Esophagus squamous epithelium (tissue), 5 donors: Measurements from ENCODE around the gene TFDP3. TPM values are rescaled to one million over a fixed set of nuclear protein-coding genes. Genes with fewer than 3 reads are reported as not detected.

ENCODE experiments used
- DNase-seq: peaks from one replicate; lab custom pipeline; 2025; lab: John Stamatoyannopoulos, UW
- H3K27ac ChIP-seq, 4 donors: fragments of 200-600 bp; sonication (generic); one replicate each; pipeline ENCODE4 v1.5.1; 2016 to 2019; ENCODE audit warnings: mild to moderate bottlenecking in 1 of 4
- H3K27me3 ChIP-seq, 4 donors: fragments of 200-600 bp; sonication (generic); 1 replicate in 3 of 4; 2 replicates in 1 of 4; pipeline versions ENCODE4 v1.5.1 to v1.6.0; 2017 to 2021; ENCODE audit warnings: antibody characterized with exemption in 1 of 4
- H3K36me3 ChIP-seq, 3 donors: fragments of 200-600 bp; sonication (generic); one replicate each; pipeline ENCODE4 v1.5.1; 2016 to 2019
- H3K4me1 ChIP-seq, 3 donors: fragments of 200-600 bp; sonication (generic); one replicate each; pipeline ENCODE4 v1.5.1; 2017 to 2019
- H3K4me3 ChIP-seq, 4 donors: fragments of 200-600 bp; sonication (generic); 1 replicate in 3 of 4; 2 replicates in 1 of 4; pipeline ENCODE4 v1.5.1; 2016 to 2019; ENCODE audit warnings: mild to moderate bottlenecking in 2 of 4, moderate library complexity in 1 of 4
- H3K9me3 ChIP-seq, 3 donors: fragments of 200-600 bp; sonication (generic); one replicate each; pipeline ENCODE4 v1.5.1; 2016 to 2019
- CTCF ChIP-seq, 6 experiments: fragments of 450-650 bp in 4 of 6; fragments of 200-600 bp in 2 of 6; sonication (generic) in 2 of 6; IDR thresholded peaks; one replicate each; pipeline ENCODE4 v1.5.1; 2016 to 2019; ENCODE audit warnings: antibody characterized with exemption in 6 of 6, mild to moderate bottlenecking in 4 of 6, moderate library complexity in 4 of 6
- POLR2A ChIP-seq, 4 donors: fragments of 450-650 bp; IDR thresholded peaks; one replicate each; pipeline ENCODE4 v1.6.1; 2017; ENCODE audit warnings: antibody characterized with exemption in 4 of 4, mild to moderate bottlenecking in 4 of 4, moderate library complexity in 3 of 4
- WGBS, 2 donors: methylation state at CpG; one replicate each; pipeline ENCODE4 v1.1.5; 2018; 5-methylcytosine and 5-hydroxymethylcytosine counted together
- intact Hi-C: fragments of 100-400 bp; cut with DNase I; formaldehyde crosslinking; loops from one replicate; pipeline ENCODE4 v1.15.0; 2022
- total RNA-seq, 4 donors: library from RNA; depleted of rRNA; stranded (reverse); fragments of >200 nt; gene quantifications; one replicate each; pipeline ENCODE4 v1.1.0, GENCODE V29; 2016
- donor health status: DM: yes; HTN: yes; CAD: no.

Gene TFDP3
- total RNA-seq, 4 donors from 2014 or later: not detected

- no peaks in the 10 kb centered on the region for H3K4me1 ChIP-seq
- DNase-seq: no peak
- no peaks in the 10 kb centered on the region for H3K36me3 ChIP-seq
- WGBS, 2 donors: 74 to 84% methylated on average over 5 to 6 of the region's 10 CpGs
- H3K27me3 ChIP-seq: no peaks in the 10 kb centered on the region
- intact Hi-C loops: no loop called here
- H3K9me3 ChIP-seq: no peaks in the 10 kb centered on the region
- no peak overlapping the region for H3K4me3 ChIP-seq
- TF ChIP-seq CTCF (IDR thresholded peaks at IDR 0.05) (no peak), POLR2A (IDR thresholded peaks at IDR 0.05) (no peak)
- H3K27ac ChIP-seq: no peak overlapping the region
These were observed 27.0 kb downstream of the TFDP3 start for GRCh38 chrX:133190877-133191738.

GRCh38 chrX:133189195-133189594 lies 29.0 kb downstream of the TFDP3 start:
- Histone ChIP-seq H3K4me1 (no peaks in the 10 kb centered on the region), H3K9me3 (no peaks in the 10 kb centered on the region), H3K27me3 (no peaks in the 10 kb centered on the region), H3K27ac (no peak overlapping the region), H3K4me3 (no peak overlapping the region), H3K36me3 (no peaks in the 10 kb centered on the region)
- DNase-seq: no peak
- TF ChIP-seq POLR2A (IDR thresholded peaks at IDR 0.05): no peak
- no peak for TF ChIP-seq CTCF (IDR thresholded peaks at IDR 0.05)
- intact Hi-C loops: no loop called here
- WGBS, 2 donors: 47 to 48% methylated on average over 6 to 8 of the region's 8 CpGs

DNA sequence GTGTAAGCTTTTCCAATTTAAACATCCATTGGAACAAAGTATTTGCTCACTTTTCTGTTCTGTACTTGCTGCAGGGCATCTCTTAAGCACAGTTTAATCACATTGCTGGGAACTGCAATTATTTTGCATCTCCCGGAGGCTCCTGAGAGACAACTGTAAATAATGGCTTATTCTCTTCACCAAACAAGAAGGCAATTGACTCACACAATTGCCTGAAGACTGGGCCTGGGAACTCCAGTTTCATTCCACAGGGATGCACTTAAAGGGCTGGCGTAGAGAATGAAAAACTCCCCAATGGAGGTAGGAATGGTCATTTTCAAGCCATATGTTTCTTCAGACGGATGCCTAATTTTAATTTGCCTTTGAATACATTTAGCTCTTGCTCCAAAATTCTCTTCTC lies 29.5 kb downstream of the TFDP3 start:
- intact Hi-C loops: no loop called here
- Histone ChIP-seq H3K36me3 (no peaks in the 10 kb centered on the region), H3K4me1 (no peaks in the 10 kb centered on the region), H3K4me3 (no peak overlapping the region), H3K27ac (no peak overlapping the region), H3K27me3 (no peaks in the 10 kb centered on the region), H3K9me3 (no peaks in the 10 kb centered on the region)
- 50 to 57% methylated on average over 1 to 3 of the region's 3 CpGs for WGBS, 2 donors
- no peak for DNase-seq
- TF ChIP-seq CTCF (IDR thresholded peaks at IDR 0.05) (no peak), POLR2A (IDR thresholded peaks at IDR 0.05) (no peak)

- no peak overlapping the region for H3K27ac ChIP-seq
- WGBS, 2 donors: 31 to 46% methylated on average over 2 of the region's 2 CpGs
- no peaks in the 10 kb centered on the region for H3K27me3 ChIP-seq
- H3K9me3 ChIP-seq: no peaks in the 10 kb centered on the region
- no peaks in the 10 kb centered on the region for H3K36me3 ChIP-seq
- intact Hi-C loops: no loop called here
- no peak overlapping the region for H3K4me3 ChIP-seq
- no peak for DNase-seq
- H3K4me1 ChIP-seq: no peaks in the 10 kb centered on the region
- TF ChIP-seq POLR2A (IDR thresholded peaks at IDR 0.05) (no peak), CTCF (IDR thresholded peaks at IDR 0.05) (no peak)
These were observed 32.2 kb downstream of the TFDP3 start for GRCh38 chrX:133185938-133186337.

DNA sequence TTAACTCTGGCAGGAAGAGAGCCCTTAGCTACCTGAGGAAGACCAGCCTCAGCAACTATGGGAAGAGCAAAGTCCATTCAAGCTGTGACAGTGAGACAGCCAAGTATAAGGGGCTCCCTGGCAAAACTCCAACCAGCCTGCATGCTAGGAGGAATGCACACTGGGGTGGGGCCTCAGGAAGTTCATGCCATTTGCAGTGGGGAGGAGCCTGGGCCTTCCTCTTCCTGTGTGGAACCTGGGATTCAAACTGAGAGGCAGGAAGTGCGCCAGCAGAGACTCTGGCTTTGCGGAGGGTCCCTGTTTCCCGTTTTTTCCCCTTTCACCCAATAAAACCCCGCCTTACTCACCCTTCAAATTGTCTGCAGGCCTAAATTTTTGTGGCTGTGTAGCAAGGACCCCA lies 33.0 kb downstream of the TFDP3 start:
- no peak for DNase-seq
- H3K27me3 ChIP-seq: no peaks in the 10 kb centered on the region
- no peaks in the 10 kb centered on the region for H3K36me3 ChIP-seq
- no peaks in the 10 kb centered on the region for H3K9me3 ChIP-seq
- 66 to 100% methylated on average over 1 to 4 of the region's 4 CpGs for WGBS, 2 donors
- TF ChIP-seq CTCF (IDR thresholded peaks at IDR 0.05) (no peak), POLR2A (IDR thresholded peaks at IDR 0.05) (no peak)
- H3K4me3 ChIP-seq: no peak overlapping the region
- H3K27ac ChIP-seq: no peak overlapping the region
- intact Hi-C loops: no loop called here
- H3K4me1 ChIP-seq: no peaks in the 10 kb centered on the region
